WERI-Rb-1 (cell line): Measurements from ENCODE around the gene ZNF358.

Source experiments
- DNase-seq: peaks from one replicate; pipeline ENCODE4 v3.0.0-alpha.2; 2020
- H3K27ac ChIP-seq: fragments of 250-450 bp; sonication (Bioruptor Pico); 2 replicates; pipeline ENCODE4 v1.5.1; 2020; ENCODE audit warnings: mild to moderate bottlenecking, moderate library complexity
- H3K27me3 ChIP-seq: fragments of 250-450 bp; sonication (Bioruptor Pico); 2 replicates; pipeline ENCODE4 v1.5.1; 2021; ENCODE audit warnings: mild to moderate bottlenecking, low read depth, moderate library complexity; ENCODE audit not compliant: insufficient read depth, severe bottlenecking
- H3K36me3 ChIP-seq: fragments of 250-450 bp; sonication (Bioruptor Pico); 2 replicates; pipeline ENCODE4 v1.5.1; 2020; ENCODE audit warnings: mild to moderate bottlenecking, moderate library complexity
- H3K4me3 ChIP-seq: 2 replicates; pipeline ENCODE4 v1.5.1; 2011; ENCODE audit warnings: low read depth, mild to moderate bottlenecking, control low read depth, low read length
- H3K9me3 ChIP-seq: fragments of 250-450 bp; sonication (Bioruptor Pico); 2 replicates; pipeline ENCODE4 v1.5.1; 2021; ENCODE audit warnings: mild to moderate bottlenecking, moderate library complexity; ENCODE audit not compliant: severe bottlenecking
- CTCF ChIP-seq: IDR thresholded peaks from 2 replicates; pipeline ENCODE4 v1.5.1; 2011; ENCODE audit warnings: low read depth, mild to moderate bottlenecking, control low read depth, inconsistent platforms, low read length

ZNF358 gene

GRCh38 chr19:7522923-7523667, 7.2 kb downstream of the ZNF358 start:
- TF ChIP-seq CTCF: no peak
- Histone ChIP-seq H3K36me3 (peaks cover 3% of the 10 kb centered on the region), H3K27me3 (peaks cover 3% of the 10 kb centered on the region), H3K27ac (no peak overlapping the region; the same call in 1 of the 2 replicates), H3K9me3 (no peaks in the 10 kb centered on the region), H3K4me3 (peak overlapping the region; percentile 59)
- no peak for DNase-seq

GRCh38 chr19:7524523-7524922, 8.6 kb downstream of the ZNF358 start:
- no peaks in the 10 kb centered on the region for H3K9me3 ChIP-seq
- H3K4me3 ChIP-seq: no peak overlapping the region
- H3K36me3 ChIP-seq: peaks cover 6% of the 10 kb centered on the region
- no peaks in the 10 kb centered on the region for H3K27me3 ChIP-seq
- no peak overlapping the region for H3K27ac ChIP-seq
- no peak for DNase-seq
- no peak for TF ChIP-seq CTCF

GRCh38 chr19:7524992-7525739, 9.3 kb downstream of the ZNF358 start:
- DNase-seq: no peak
- no peak overlapping the region for H3K4me3 ChIP-seq
- H3K27me3 ChIP-seq: no peaks in the 10 kb centered on the region
- H3K9me3 ChIP-seq: no peaks in the 10 kb centered on the region
- no peak for TF ChIP-seq CTCF
- H3K36me3 ChIP-seq: peaks cover 6% of the 10 kb centered on the region
- no peak overlapping the region for H3K27ac ChIP-seq

- Histone ChIP-seq H3K27ac (no peak overlapping the region), H3K9me3 (no peaks in the 10 kb centered on the region), H3K36me3 (peaks cover 6% of the 10 kb centered on the region), H3K27me3 (no peaks in the 10 kb centered on the region), H3K4me3 (no peak overlapping the region)
- DNase-seq: no peak
- TF ChIP-seq CTCF: no peak
These were observed 10.4 kb downstream of the ZNF358 start for GRCh38 chr19:7526059-7526929.

- no peak for DNase-seq
- no peak overlapping the region for H3K27ac ChIP-seq
- H3K9me3 ChIP-seq: no peaks in the 10 kb centered on the region
- H3K36me3 ChIP-seq: peaks cover 6% of the 10 kb centered on the region
- H3K4me3 ChIP-seq: no peak overlapping the region
- no peak for TF ChIP-seq CTCF
- no peaks in the 10 kb centered on the region for H3K27me3 ChIP-seq
These were observed 11.8 kb downstream of the ZNF358 start for GRCh38 chr19:7527516-7528191.
